A549 (cell line): ENCODE measurements around the gene QSOX1. TPM values are rescaled to one million over a fixed set of nuclear protein-coding genes. Genes with fewer than 3 reads are reported as not detected.

Experiments used
- ATAC-seq, 2 experiments: fragments of 200-7000 bp in 1 of 2; fragments of >200 bp in 1 of 2; cut with Nextera tagmentation in 1 of 2; cut with Tn5 transposase in 1 of 2; 3 replicates each; pipeline versions ENCODE4 v1.8.0 to v1.9.1; 2018 to 2020; ENCODE audit warnings: mild to moderate bottlenecking in 1 of 2, moderate library complexity in 1 of 2
- CTCF ChIA-PET: fragments of 300-600 bp; sonication (Branson Sonifier 250); formaldehyde crosslinking; extraction: SDS; loops from one replicate; lab custom pipeline; 2021; ENCODE audit warnings: antibody characterized with exemption, inconsistent platforms; lab: Yijun Ruan, JAX
- POLR2A ChIA-PET: fragments of 350-600 bp; formaldehyde crosslinking; extraction: SDS; loops from one replicate; lab custom pipeline; 2021; ENCODE audit warnings: antibody characterized with exemption, inconsistent platforms; lab: Yijun Ruan, JAX
- DNase-seq, 2 experiments: peaks; one replicate each; pipeline versions ENCODE4 v3.0.0 to v3.0.0-alpha.2; 2011 to 2016; ENCODE audit warnings: low read depth in 1 of 2, low spot score in 1 of 2
- FAIRE-seq: peaks from 2 replicates; lab custom pipeline; 2011; peaks lifted over from hg19 to GRCh38; lab: Jason Lieb, UNC
- H3K27ac ChIP-seq, 2 experiments: fragments of >200 bp; sonication (Bioruptor Twin); formaldehyde crosslinking; 3 replicates each; pipeline ENCODE4 v1.5.1; 2016 to 2017
- H3K4me1 ChIP-seq: fragments of >200 bp; sonication (Bioruptor Twin); formaldehyde crosslinking; 3 replicates; pipeline ENCODE4 v1.6.1; 2016
- H3K4me2 ChIP-seq: fragments of >200 bp; sonication (Bioruptor Twin); formaldehyde crosslinking; 3 replicates; pipeline ENCODE4 v1.6.1; 2016
- H3K4me3 ChIP-seq: fragments of >200 bp; sonication (Bioruptor Twin); formaldehyde crosslinking; 3 replicates; pipeline ENCODE4 v1.5.1; 2016
- H3K9me3 ChIP-seq: fragments of >200 bp; sonication (Bioruptor Twin); formaldehyde crosslinking; 3 replicates; pipeline ENCODE4 v1.6.1; 2016
- ATOH8 ChIP-seq: fragments of 250-450 bp; sonication (Bioruptor Pico); IDR thresholded peaks from 2 replicates; pipeline ENCODE4 v1.5.0; 2020; ENCODE audit warnings: low read depth, mild to moderate bottlenecking, moderate library complexity
- CBX2 ChIP-seq: fragments of 200-600 bp; sonication (generic); IDR thresholded peaks from 2 replicates; pipeline ENCODE4 v1.6.1; 2016; ENCODE audit warnings: low read depth, mild to moderate bottlenecking, borderline replicate concordance
- EHMT2 ChIP-seq: fragments of 200-600 bp; sonication (generic); IDR thresholded peaks from 2 replicates; pipeline ENCODE4 v1.6.1; 2016; ENCODE audit warnings: antibody characterized with exemption, low read depth, mild to moderate bottlenecking, moderate library complexity
- FOXS1 ChIP-seq: fragments of 250-450 bp; sonication (Bioruptor Pico); IDR thresholded peaks from 2 replicates; pipeline ENCODE4 v1.5.0; 2020; ENCODE audit warnings: mild to moderate bottlenecking, moderate library complexity
- HEYL ChIP-seq: fragments of 250-450 bp; sonication (Bioruptor Pico); IDR thresholded peaks from 2 replicates; pipeline ENCODE4 v1.8.0; 2021; ENCODE audit warnings: mild to moderate bottlenecking, moderate library complexity
- HOXB13 ChIP-seq: fragments of 250-450 bp; sonication (Bioruptor Pico); IDR thresholded peaks from 2 replicates; pipeline ENCODE4 v1.5.0; 2020; ENCODE audit warnings: low read depth, mild to moderate bottlenecking, moderate library complexity
- KDM1A ChIP-seq: fragments of 200-600 bp; sonication (generic); IDR thresholded peaks from 2 replicates; pipeline ENCODE4 v1.6.1; 2016; ENCODE audit warnings: low read depth, mild to moderate bottlenecking
- MAFK ChIP-seq: fragments of 450-650 bp; IDR thresholded peaks from 2 replicates; pipeline ENCODE4 v1.6.1; 2014; ENCODE audit not compliant: partially characterized antibody
- MAZ ChIP-seq: fragments of 150-350 bp; IDR thresholded peaks from 2 replicates; pipeline ENCODE4 v1.6.1; 2014; ENCODE audit warnings: antibody characterized with exemption, low read depth, low read length, borderline replicate concordance
- MYC ChIP-seq: IDR thresholded peaks from 2 replicates; pipeline ENCODE4 v1.6.1; 2012; ENCODE audit warnings: mild to moderate bottlenecking, inconsistent platforms, low read length, improper control_type of control experiment, borderline replicate concordance
- NR3C1 ChIP-seq: fragments of >200 bp; sonication (Bioruptor Twin); formaldehyde crosslinking; IDR thresholded peaks from 3 replicates; pipeline ENCODE4 v1.6.1; 2017
- RNF2 ChIP-seq: fragments of 200-600 bp; sonication (generic); IDR thresholded peaks from 2 replicates; pipeline ENCODE4 v1.6.1; 2016; ENCODE audit warnings: low read depth, mild to moderate bottlenecking, antibody characterized with exemption, moderate library complexity, borderline replicate concordance
- SMC3 ChIP-seq: fragments of >200 bp; sonication (Bioruptor Twin); formaldehyde crosslinking; IDR thresholded peaks from 3 replicates; pipeline ENCODE4 v1.6.1; 2018; ENCODE audit warnings: inconsistent platforms
- SREBF2 ChIP-seq: fragments of 450-650 bp; IDR thresholded peaks from 2 replicates; pipeline ENCODE4 v1.6.1; 2014; ENCODE audit warnings: mild to moderate bottlenecking, moderate library complexity
- TP53 ChIP-seq: fragments of 250-450 bp; sonication (Bioruptor Pico); IDR thresholded peaks from 2 replicates; pipeline ENCODE4 v1.5.0; 2021; ENCODE audit warnings: mild to moderate bottlenecking, moderate library complexity
- ZC3H11A ChIP-seq: fragments of 450-650 bp; IDR thresholded peaks from 2 replicates; pipeline ENCODE4 v1.6.1; 2014; ENCODE audit warnings: antibody characterized with exemption, mild to moderate bottlenecking
- ZFP36 ChIP-seq: fragments of 450-650 bp; IDR thresholded peaks from 2 replicates; pipeline ENCODE4 v1.6.1; 2014; ENCODE audit warnings: borderline replicate concordance; ENCODE audit not compliant: partially characterized antibody
- ZNF302 ChIP-seq: fragments of 250-450 bp; sonication (Bioruptor Pico); IDR thresholded peaks from 2 replicates; pipeline ENCODE4 v1.9.0; 2021; ENCODE audit warnings: inconsistent platforms, mild to moderate bottlenecking, moderate library complexity
- whole genome bisulfite sequencing: methylation state at CpG from one replicate; pipeline ENCODE4 v1.1.6; 2017; ENCODE audit errors: missing lambda C conversion rate; 5-methylcytosine and 5-hydroxymethylcytosine counted together
- polyA plus RNA-seq, 4 experiments: library from polyadenylated mRNA; depleted of rRNA in 3 of 4; stranded (reverse); fragments of >200 nt; fragmentation: RNase III in 1 of 4; extraction: RNeasy Plus Mini Kit Qiagen cat#74134 plus additional on column Dnase treatment in 1 of 4; gene quantifications; 2 replicates in 3 of 4; 3 replicates in 1 of 4; pipeline ENCODE4 v1.2.3, GENCODE V29; 2011 to 2017
- TF ChIP-seq, protein P1 (sequence below): fragments of >200 bp; sonication (Bioruptor Twin); formaldehyde crosslinking; IDR thresholded peaks from 2 replicates; pipeline ENCODE4 v1.6.1; 2016
- TF ChIP-seq, protein P2 (sequence below): fragments of >200 bp; sonication (Bioruptor Twin); formaldehyde crosslinking; IDR thresholded peaks from 3 replicates; pipeline ENCODE4 v1.5.1; 2016

Gene QSOX1
- polyA plus RNA-seq, 2 of the 4 experiments (the other 2 are of a cell fraction): 43.8 to 60.2 TPM

DNA sequence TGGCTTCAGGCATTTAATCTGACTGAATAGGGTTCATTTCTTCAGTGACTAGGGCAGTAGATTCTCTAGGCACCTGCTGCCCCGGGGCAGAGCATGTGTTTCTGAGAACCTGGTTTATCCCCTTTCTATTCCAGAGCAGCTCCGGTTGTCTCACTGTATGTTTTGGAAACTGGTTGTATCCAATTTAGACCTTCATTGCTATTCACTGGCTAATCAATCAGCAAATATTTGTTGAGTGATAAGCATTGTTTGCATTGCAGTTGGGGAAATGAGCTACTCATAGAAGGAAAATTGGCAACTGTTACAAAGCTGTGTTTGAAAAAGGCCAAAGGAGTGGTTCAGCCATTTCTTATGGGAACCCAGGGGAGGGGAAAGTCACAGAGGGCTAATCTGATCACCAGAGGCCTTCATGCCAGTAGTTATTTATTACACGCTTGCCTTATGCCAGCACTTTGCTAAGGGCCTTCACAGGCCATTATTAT, 2.9 kb downstream of the QSOX1 start:
- no peak for FAIRE-seq
- Histone ChIP-seq H3K4me2 (peak overlapping the region; percentile 80; the same call in 2 of the 3 replicates), H3K4me3 (no peak overlapping the region), H3K27ac (no peak overlapping the region), H3K4me1 (peaks cover 20% of the 10 kb centered on the region), H3K9me3 (no peaks in the 10 kb centered on the region)
- ChIA-PET CTCF (interaction anchor here (1.3 to 7.3 kb wide), 4 partner anchors 11 to 290 kb away, joined by 4 to 70 read pairs (median 16); no protein-coding TSS in a partner anchor), POLR2A (no interaction called here)
- no peak for ATAC-seq
- WGBS: 76% methylated on average over 3 of the region's 3 CpGs
- no peak for TF ChIP-seq HEYL (CRISPR knock-in tag)
- no peak for TF ChIP-seq FOXS1 (CRISPR knock-in tag)
- TF ChIP-seq ZFP36: no peak
- no peak for TF ChIP-seq CBX2
- TF ChIP-seq SREBF2: no peak
- TF ChIP-seq MAZ: no peak
- no peak for TF ChIP-seq RNF2
- no peak for TF ChIP-seq TP53
- no peak for TF ChIP-seq ZNF302
- TF ChIP-seq SMC3: no peak
- no peak for TF ChIP-seq MAFK
- no peak for TF ChIP-seq ZC3H11A
- TF ChIP-seq EHMT2: no peak
- TF ChIP-seq KDM1A: no peak
- no peak for TF ChIP-seq HOXB13 (CRISPR knock-in tag)
- TF ChIP-seq MYC: no peak
- no peak for DNase-seq

- TF ChIP-seq ATOH8 (CRISPR knock-in tag) (no peak), NR3C1 (no peak), MAZ (no peak)
- TF ChIP-seq, protein P1, sequence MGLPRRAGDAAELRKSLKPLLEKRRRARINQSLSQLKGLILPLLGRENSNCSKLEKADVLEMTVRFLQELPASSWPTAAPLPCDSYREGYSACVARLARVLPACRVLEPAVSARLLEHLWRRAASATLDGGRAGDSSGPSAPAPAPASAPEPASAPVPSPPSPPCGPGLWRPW: no peak
- TF ChIP-seq, protein P2, sequence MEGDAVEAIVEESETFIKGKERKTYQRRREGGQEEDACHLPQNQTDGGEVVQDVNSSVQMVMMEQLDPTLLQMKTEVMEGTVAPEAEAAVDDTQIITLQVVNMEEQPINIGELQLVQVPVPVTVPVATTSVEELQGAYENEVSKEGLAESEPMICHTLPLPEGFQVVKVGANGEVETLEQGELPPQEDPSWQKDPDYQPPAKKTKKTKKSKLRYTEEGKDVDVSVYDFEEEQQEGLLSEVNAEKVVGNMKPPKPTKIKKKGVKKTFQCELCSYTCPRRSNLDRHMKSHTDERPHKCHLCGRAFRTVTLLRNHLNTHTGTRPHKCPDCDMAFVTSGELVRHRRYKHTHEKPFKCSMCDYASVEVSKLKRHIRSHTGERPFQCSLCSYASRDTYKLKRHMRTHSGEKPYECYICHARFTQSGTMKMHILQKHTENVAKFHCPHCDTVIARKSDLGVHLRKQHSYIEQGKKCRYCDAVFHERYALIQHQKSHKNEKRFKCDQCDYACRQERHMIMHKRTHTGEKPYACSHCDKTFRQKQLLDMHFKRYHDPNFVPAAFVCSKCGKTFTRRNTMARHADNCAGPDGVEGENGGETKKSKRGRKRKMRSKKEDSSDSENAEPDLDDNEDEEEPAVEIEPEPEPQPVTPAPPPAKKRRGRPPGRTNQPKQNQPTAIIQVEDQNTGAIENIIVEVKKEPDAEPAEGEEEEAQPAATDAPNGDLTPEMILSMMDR: no peak
- WGBS: 90% methylated on average over 16 of the region's 16 CpGs
- FAIRE-seq (no peak), ATAC-seq (no peak), DNase-seq (no peak)
- Histone ChIP-seq H3K9me3 (no peaks in the 10 kb centered on the region), H3K27ac (no peak overlapping the region), H3K4me3 (no peak overlapping the region), H3K4me1 (peaks cover 20% of the 10 kb centered on the region), H3K4me2 (no peak overlapping the region)
- CTCF ChIA-PET: interaction anchor here (1.0 to 7.3 kb wide), 5 partner anchors 10 to 320 kb away, joined by 3 to 70 read pairs (median 7); no protein-coding TSS in a partner anchor
- POLR2A ChIA-PET: no interaction called here
Observed at GRCh38 chr1:180158149-180159147, 3.8 kb downstream of the QSOX1 start.
